SK-N-SH (cell line): ENCODE data around the gene RAI1.

Experiments
- CTCF ChIP-seq: fragments of 200-600 bp; sonication (generic); IDR thresholded peaks from 2 replicates; pipeline ENCODE4 v1.6.1; 2017; ENCODE audit warnings: antibody characterized with exemption, mild to moderate bottlenecking, moderate library complexity
- MXI1 ChIP-seq: IDR thresholded peaks from 2 replicates; pipeline ENCODE4 v1.6.1; 2012; ENCODE audit warnings: mild to moderate bottlenecking, low read depth, low read length, improper control_type of control experiment
- POLR2AphosphoS5 ChIP-seq: IDR thresholded peaks from 2 replicates; pipeline ENCODE4 v1.6.1; 2012; ENCODE audit warnings: low read depth, low read length
- RAD21 ChIP-seq: IDR thresholded peaks from 2 replicates; pipeline ENCODE4 v1.6.1; 2012; ENCODE audit warnings: mild to moderate bottlenecking, low read length
- RCOR1 ChIP-seq: fragments of 150-350 bp; IDR thresholded peaks from 2 replicates; pipeline ENCODE4 v1.6.1; 2017; ENCODE audit warnings: antibody characterized with exemption, low read length

- TF ChIP-seq CTCF (no peak), RAD21 (no peak), RCOR1 (no peak), POLR2AphosphoS5 (no peak), MXI1 (no peak)
These were observed 86.1 kb downstream of the RAI1 start for GRCh38 chr17:17767154-17767869.
